MM.1S (cell line): ENCODE results near the gene SEMA3C.

ENCODE experiments used
- CTCF ChIP-seq: fragments of 300-600 bp; sonication (generic); IDR thresholded peaks from 2 replicates; pipeline ENCODE4 v1.5.1; 2016; ENCODE audit warnings: antibody characterized with exemption, low read length, mixed read lengths
- EZH2 ChIP-seq: fragments of 300-600 bp; sonication (generic); optimal IDR thresholded peaks from 2 replicates; pipeline ENCODE3; 2017; ENCODE audit warnings: low read depth, mild to moderate bottlenecking, antibody characterized with exemption, low read length, mixed read lengths

- TF ChIP-seq CTCF (no peak), EZH2 (no peak)
These were observed 49.8 kb upstream of the SEMA3C start for GRCh38 chr7:80968606-80969005.
